ENCODE results near the gene GLCE. TPM values are rescaled to one million over a fixed set of nuclear protein-coding genes. Genes with fewer than 3 reads are reported as not detected.

Gene GLCE
- total RNA-seq, 4 donors from 2014 or later: 4.8 to 6.6 (median 5.6) TPM

- H3K4me1 ChIP-seq: no peaks in the 10 kb centered on the region
- H3K27me3 ChIP-seq: peaks cover 9 to 10% (median 10%) of the 10 kb centered on the region in 3 donors
- no peaks in the 10 kb centered on the region for H3K36me3 ChIP-seq
- no peak overlapping the region for H3K4me3 ChIP-seq
- DNase-seq (no peak), ATAC-seq (no peak)
- no peak for TF ChIP-seq CTCF (IDR thresholded peaks at IDR 0.05 in 4 of 5, conservative IDR thresholded peaks at IDR 0.05 in 1 of 5)
- no peak for TF ChIP-seq POLR2A (IDR thresholded peaks at IDR 0.05)
- no peaks in the 10 kb centered on the region for H3K9me3 ChIP-seq
- intact Hi-C loops (cut with DNase I; ENCODE audit: low total_unique reads) (no loop called here), in situ Hi-C loops (cut with MboI; ENCODE audit: low sequenced_read_pairs in 4 of 4) (no loop called here)
- H3K27ac ChIP-seq: no peak overlapping the region
Observed at GRCh38 chr15:69305933-69306568, 145.6 kb downstream of the GLCE start.

- H3K27ac ChIP-seq: no peak overlapping the region
- in situ Hi-C loops (cut with MboI; ENCODE audit: low sequenced_read_pairs in 4 of 4) (no loop called here), intact Hi-C loops (cut with DNase I; ENCODE audit: low total_unique reads) (no loop called here)
- no peaks in the 10 kb centered on the region for H3K9me3 ChIP-seq
- H3K4me3 ChIP-seq: no peak overlapping the region
- TF ChIP-seq CTCF (IDR thresholded peaks at IDR 0.05 in 4 of 5, conservative IDR thresholded peaks at IDR 0.05 in 1 of 5) (no peak), POLR2A (IDR thresholded peaks at IDR 0.05) (no peak)
- ATAC-seq (no peak), DNase-seq (no peak)
- H3K36me3 ChIP-seq: no peaks in the 10 kb centered on the region
- H3K27me3 ChIP-seq: peaks cover 0 to under 1% (median 0%) of the 10 kb centered on the region in 3 donors
- H3K4me1 ChIP-seq: no peaks in the 10 kb centered on the region
Observed at GRCh38 chr15:69307939-69308338, 147.5 kb downstream of the GLCE start.

GRCh38 chr15:69308949-69309348 is 148.5 kb downstream of the GLCE start:
- ATAC-seq (no peak), DNase-seq (no peak)
- H3K4me3 ChIP-seq: no peak overlapping the region
- no peaks in the 10 kb centered on the region for H3K4me1 ChIP-seq
- no peaks in the 10 kb centered on the region for H3K36me3 ChIP-seq
- H3K9me3 ChIP-seq: no peaks in the 10 kb centered on the region
- no peak overlapping the region for H3K27ac ChIP-seq
- H3K27me3 ChIP-seq: no peaks in the 10 kb centered on the region
- intact Hi-C loops (cut with DNase I; ENCODE audit: low total_unique reads): no loop called here
- TF ChIP-seq CTCF (IDR thresholded peaks at IDR 0.05 in 4 of 5, conservative IDR thresholded peaks at IDR 0.05 in 1 of 5): no peak
- no peak for TF ChIP-seq POLR2A (IDR thresholded peaks at IDR 0.05)
- in situ Hi-C loops (cut with MboI; ENCODE audit: low sequenced_read_pairs in 4 of 4): no loop called here

- H3K27ac ChIP-seq: no peak overlapping the region
- no peak for ATAC-seq
- no peaks in the 10 kb centered on the region for H3K9me3 ChIP-seq
- no peak overlapping the region for H3K4me3 ChIP-seq
- no peaks in the 10 kb centered on the region for H3K36me3 ChIP-seq
- in situ Hi-C loops (cut with MboI; ENCODE audit: low sequenced_read_pairs in 4 of 4): no loop called here
- no peaks in the 10 kb centered on the region for H3K27me3 ChIP-seq
- no peaks in the 10 kb centered on the region for H3K4me1 ChIP-seq
- TF ChIP-seq POLR2A (IDR thresholded peaks at IDR 0.05) (no peak), CTCF (IDR thresholded peaks at IDR 0.05 in 4 of 5, conservative IDR thresholded peaks at IDR 0.05 in 1 of 5) (no peak)
- intact Hi-C loops (cut with DNase I; ENCODE audit: low total_unique reads): no loop called here
- no peak for DNase-seq
Observed at GRCh38 chr15:69311319-69311721, 150.9 kb downstream of the GLCE start.
